B cell (primary cell): ENCODE data around the gene GLIS1. TPM values are rescaled to one million over a fixed set of nuclear protein-coding genes. Genes with fewer than 3 reads are reported as not detected.

Experiments
- ATAC-seq: fragments of 200-7000 bp; cut with Tn5 transposase; one replicate; pipeline ENCODE4 v1.10.0; 2021; ENCODE audit warnings: low read depth, mild to moderate bottlenecking, moderate number of reproducible peaks, moderate library complexity
- CTCF ChIA-PET: fragments of 350-600 bp; sonication (Branson Sonifier 250); formaldehyde crosslinking; loops from one replicate; lab custom pipeline; 2021; ENCODE audit warnings: antibody characterized with exemption, inconsistent platforms; lab: Charles Lee
- POLR2A ChIA-PET: fragments of 350-600 bp; sonication (Branson Sonifier 250); formaldehyde crosslinking; loops from one replicate; lab custom pipeline; 2021; ENCODE audit warnings: antibody characterized with exemption; lab: Charles Lee
- DNase-seq: peaks from one replicate; pipeline ENCODE4 v3.0.0; 2013
- H2AFZ ChIP-seq: 2 replicates; pipeline ENCODE4 v1.6.1; 2012; ENCODE audit warnings: mild to moderate bottlenecking, low read depth, low read length; ENCODE audit not compliant: insufficient read depth, poor library complexity, severe bottlenecking
- H3K27ac ChIP-seq, 2 donors: 1 replicate in 1 of 2; 2 replicates in 1 of 2; pipeline ENCODE4 v1.5.1; 2012 to 2013; ENCODE audit warnings: low read length in 2 of 2, mild to moderate bottlenecking in 2 of 2, moderate library complexity in 1 of 2
- H3K27me3 ChIP-seq, 4 experiments: fragments of 200-600 bp in 1 of 4; sonication (generic) in 1 of 4; replicated peaks in 1 of 4; 1 replicate in 2 of 4; 2 replicates in 2 of 4; pipeline versions ENCODE4 v1.6.1 to v1.7.0; 2013 to 2016; ENCODE audit warnings: low read length in 3 of 4, mild to moderate bottlenecking in 2 of 4, mixed read lengths in 1 of 4, moderate library complexity in 1 of 4; ENCODE audit not compliant: insufficient read depth in 4 of 4, control insufficient read depth in 3 of 4; ENCODE audit errors: control extremely low read depth in 1 of 4
- H3K36me3 ChIP-seq, 2 experiments: replicated peaks in 1 of 2; 1 replicate in 1 of 2; 2 replicates in 1 of 2; pipeline versions ENCODE4 v1.6.1 to v1.7.1; 2013; ENCODE audit warnings: low read length in 1 of 2; ENCODE audit not compliant: insufficient read depth in 2 of 2, control insufficient read depth in 1 of 2; ENCODE audit errors: control extremely low read depth in 1 of 2, extremely low read depth in 1 of 2
- H3K4me1 ChIP-seq, 2 donors: fragments of 200-600 bp in 1 of 2; sonication (generic) in 1 of 2; 1 replicate in 1 of 2; 2 replicates in 1 of 2; pipeline versions ENCODE4 v1.5.1 to v1.6.1; 2013 to 2017; ENCODE audit warnings: low read length in 2 of 2; ENCODE audit not compliant: control insufficient read depth in 2 of 2, insufficient read depth in 2 of 2
- H3K4me2 ChIP-seq: replicated peaks from 2 replicates; pipeline ENCODE3; 2012; ENCODE audit warnings: mild to moderate bottlenecking, low read depth, low read length; ENCODE audit not compliant: poor library complexity, severe bottlenecking
- H3K4me3 ChIP-seq, 5 experiments: fragments of 200-600 bp in 1 of 5; sonication (generic) in 1 of 5; 1 replicate in 3 of 5; 2 replicates in 2 of 5; pipeline versions ENCODE4 v1.5.1 to v1.7.0; 2011 to 2016; ENCODE audit warnings: low read length in 4 of 5, mild to moderate bottlenecking in 4 of 5, low read depth in 2 of 5, control low read depth in 1 of 5, moderate library complexity in 1 of 5; ENCODE audit not compliant: insufficient read depth in 1 of 5; ENCODE audit errors: control extremely low read depth in 1 of 5, extremely low read depth in 1 of 5
- H3K79me2 ChIP-seq: fragments of 200-600 bp; sonication (generic); one replicate; pipeline ENCODE4 v1.6.0; 2016; ENCODE audit warnings: low read length; ENCODE audit not compliant: control insufficient read depth, insufficient read depth
- H3K9ac ChIP-seq: fragments of 200-600 bp; sonication (generic); 2 replicates; pipeline ENCODE4 v1.6.1; 2017; ENCODE audit warnings: mild to moderate bottlenecking, low read length, moderate library complexity
- H3K9me3 ChIP-seq, 3 donors: one replicate each; pipeline versions ENCODE4 v1.6.1 to v1.7.1; 2013; ENCODE audit warnings: low read length in 2 of 3; ENCODE audit not compliant: control insufficient read depth in 2 of 3, insufficient read depth in 1 of 3; ENCODE audit errors: control extremely low read depth in 1 of 3
- H4K20me1 ChIP-seq: 2 replicates; pipeline ENCODE4 v1.6.0; 2012; ENCODE audit warnings: mild to moderate bottlenecking, low read length; ENCODE audit not compliant: insufficient read depth, control insufficient read depth, poor library complexity, severe bottlenecking
- H3K27ac Mint-ChIP-seq: one replicate; pipeline ENCODE4 v1.8.0; 2021; ENCODE audit warnings: mixed read lengths
- H3K27me3 Mint-ChIP-seq: one replicate; pipeline ENCODE4 v1.8.0; 2021; ENCODE audit warnings: mixed read lengths
- H3K4me1 Mint-ChIP-seq: one replicate; pipeline ENCODE4 v1.8.0; 2021; ENCODE audit warnings: mixed read lengths
- H3K4me3 Mint-ChIP-seq: one replicate; pipeline ENCODE4 v1.8.0; 2021; ENCODE audit warnings: mixed read lengths
- H3K9me3 Mint-ChIP-seq: one replicate; pipeline ENCODE4 v1.8.0; 2022; ENCODE audit warnings: mixed read lengths; ENCODE audit not compliant: insufficient read depth
- CTCF ChIP-seq: fragments of 200-600 bp; IDR thresholded peaks from one replicate; pipeline ENCODE4 v1.8.0; 2022; ENCODE audit warnings: antibody characterized with exemption, mild to moderate bottlenecking
- EZH2 ChIP-seq: IDR thresholded peaks from 2 replicates; pipeline ENCODE4 v1.6.1; 2012; ENCODE audit warnings: borderline replicate concordance, low read depth, mild to moderate bottlenecking, moderate library complexity, low read length; ENCODE audit not compliant: insufficient read depth, poor library complexity, severe bottlenecking
- WGBS: methylation state at CpG from one replicate; pipeline ENCODE4 v1.1.5; 2013; ENCODE audit warnings: missing lambda C conversion rate; ENCODE audit not compliant: insufficient coverage; 5-methylcytosine and 5-hydroxymethylcytosine counted together
- intact Hi-C: fragments of 100-400 bp; cut with micrococcal nuclease; formaldehyde crosslinking; loops from one replicate; pipeline ENCODE4 v1.10.0; 2022
- polyA plus RNA-seq: library from polyadenylated mRNA; depleted of rRNA; stranded (reverse); fragments of >200 nt; gene quantifications from 2 replicates; pipeline ENCODE4 v1.2.3, GENCODE V29; 2012
- total RNA-seq, 2 donors: library from RNA; stranded (reverse); fragments of 120-200 nt in 1 of 2; gene quantifications; 1 replicate in 1 of 2; 2 replicates in 1 of 2; pipeline versions ENCODE4 v1.2.3 to v1.2.4, GENCODE V29; 2013 to 2022

The GLIS1 gene
- total and polyA plus RNA-seq, 2 donors (not counting 1 experiment from before 2014, with no cell fraction given) = not detected

- no peak for TF ChIP-seq CTCF
- no peak for TF ChIP-seq EZH2
- no peak overlapping the region for H2AFZ ChIP-seq
- ATAC-seq = no peak
- WGBS = 79% methylated on average over 15 of the region's 20 CpGs
- H3K9me3 ChIP-seq = no peaks in the 10 kb centered on the region
- no peak overlapping the region for H3K9ac ChIP-seq
- H3K4me3 ChIP-seq = no peak overlapping the region
- H3K4me3 Mint-ChIP-seq = no peak overlapping the region
- no peaks in the 10 kb centered on the region for H3K4me1 ChIP-seq
- H3K27me3 ChIP-seq = no peaks in the 10 kb centered on the region
- H3K36me3 ChIP-seq = no peaks in the 10 kb centered on the region
- intact Hi-C loops = no loop called here
- ChIA-PET POLR2A (no interaction called here), CTCF (no interaction called here)
- H3K27ac ChIP-seq = no peak overlapping the region
- no peaks in the 10 kb centered on the region for H3K4me1 Mint-ChIP-seq
- H3K9me3 Mint-ChIP-seq = no peaks in the 10 kb centered on the region
- no peaks in the 10 kb centered on the region for H3K79me2 ChIP-seq
- H4K20me1 ChIP-seq = no peaks in the 10 kb centered on the region
- H3K27ac Mint-ChIP-seq = no peak overlapping the region
- peaks cover 4% of the 10 kb centered on the region for H3K27me3 Mint-ChIP-seq
- no peak overlapping the region for H3K4me2 ChIP-seq
- no peak for DNase-seq
These were observed 239.4 kb downstream of the GLIS1 start for GRCh38 chr1:53499257-53500203.

GRCh38 chr1:53498555-53499131, 240.3 kb downstream of the GLIS1 start:
- ATAC-seq = no peak
- Histone ChIP-seq H3K27me3 (no peaks in the 10 kb centered on the region), H4K20me1 (no peaks in the 10 kb centered on the region), H2AFZ (no peak overlapping the region), H3K36me3 (no peaks in the 10 kb centered on the region), H3K4me3 (no peak overlapping the region), H3K4me1 (no peaks in the 10 kb centered on the region), H3K27ac (no peak overlapping the region), H3K79me2 (no peaks in the 10 kb centered on the region), H3K9ac (no peak overlapping the region), H3K9me3 (no peaks in the 10 kb centered on the region), H3K4me2 (no peak overlapping the region)
- no peak for TF ChIP-seq CTCF
- ChIA-PET CTCF (no interaction called here), POLR2A (no interaction called here)
- intact Hi-C loops = no loop called here
- Mint-ChIP-seq H3K27ac (no peak overlapping the region), H3K4me3 (no peak overlapping the region), H3K9me3 (no peaks in the 10 kb centered on the region), H3K27me3 (peaks cover 8% of the 10 kb centered on the region), H3K4me1 (no peaks in the 10 kb centered on the region)
- DNase-seq = no peak
- 10% methylated on average over 9 of the region's 9 CpGs for WGBS
